A673 (cell line): Measurements from ENCODE around the gene NR2C2. TPM values are rescaled to one million over a fixed set of nuclear protein-coding genes. Genes with fewer than 3 reads are reported as not detected.

Experiments used
- BruUV-seq: library from RNA; stranded (reverse); fragments of 400-500 nt; replicated peaks from 2 replicates; lab custom pipeline; 2021; lab: Mats Ljungman, UMichigan
- CTCF ChIA-PET: fragments of 300-600 bp; sonication (Branson Sonifier 250); formaldehyde crosslinking; loops from one replicate; lab custom pipeline; 2022; ENCODE audit warnings: antibody characterized with exemption; lab: Charles Lee
- POLR2A ChIA-PET: fragments of 300-600 bp; sonication (Branson Sonifier 250); formaldehyde crosslinking; loops from one replicate; lab custom pipeline; 2022; ENCODE audit warnings: antibody characterized with exemption; ENCODE audit not compliant: low non-redundant PET; lab: Charles Lee
- DNase-seq: peaks from one replicate; pipeline ENCODE4 v3.0.0-alpha.2; 2015; ENCODE audit warnings: low spot score
- H3K27ac ChIP-seq: fragments of 200-600 bp; sonication (generic); 2 replicates; pipeline ENCODE4 v1.5.1; 2016; ENCODE audit warnings: mixed run types, low read depth, mild to moderate bottlenecking, mixed read lengths, antibody characterized with exemption, low read length; ENCODE audit not compliant: poor library complexity, severe bottlenecking
- H3K27me3 ChIP-seq: fragments of 200-600 bp; sonication (generic); replicated peaks from 2 replicates; pipeline ENCODE4 v1.6.1; 2017; ENCODE audit warnings: mixed run types, low read depth, mild to moderate bottlenecking, mixed read lengths, antibody characterized with exemption, low read length; ENCODE audit not compliant: insufficient read depth, poor library complexity
- H3K36me3 ChIP-seq: fragments of 200-600 bp; sonication (generic); 2 replicates; pipeline ENCODE4 v1.6.1; 2016; ENCODE audit warnings: mixed run types, mild to moderate bottlenecking, mixed read lengths, antibody characterized with exemption, low read length; ENCODE audit not compliant: insufficient read depth, poor library complexity, severe bottlenecking
- H3K4me1 ChIP-seq: fragments of 200-600 bp; sonication (generic); 2 replicates; pipeline ENCODE4 v1.6.1; 2017; ENCODE audit warnings: mixed run types, mild to moderate bottlenecking, mixed read lengths, antibody characterized with exemption, low read length; ENCODE audit not compliant: insufficient read depth, poor library complexity, severe bottlenecking
- H3K4me3 ChIP-seq: fragments of 200-600 bp; sonication (generic); 2 replicates; pipeline ENCODE4 v1.5.1; 2016; ENCODE audit warnings: low read depth, mixed run types, mild to moderate bottlenecking, mixed read lengths, low read length; ENCODE audit not compliant: poor library complexity, severe bottlenecking
- H3K9me3 ChIP-seq: fragments of 200-600 bp; sonication (generic); 2 replicates; pipeline ENCODE4 v1.6.1; 2016; ENCODE audit warnings: mixed run types, low read depth, mild to moderate bottlenecking, mixed read lengths, antibody characterized with exemption, low read length; ENCODE audit not compliant: poor library complexity, severe bottlenecking
- CTCF ChIP-seq: fragments of 300-800, 200-600 bp; sonication (generic); conservative IDR thresholded peaks from 2 replicates; pipeline ENCODE4 v1.5.1; 2017; ENCODE audit warnings: low read depth, mild to moderate bottlenecking, antibody characterized with exemption, low read length, moderate library complexity, mixed read lengths
- EZH2 ChIP-seq: fragments of 200-600 bp; sonication (generic); IDR thresholded peaks from 2 replicates; pipeline ENCODE4 v1.6.1; 2017; ENCODE audit warnings: borderline replicate concordance, low read depth, mild to moderate bottlenecking, mixed read lengths, antibody characterized with exemption, low read length; ENCODE audit not compliant: poor library complexity, severe bottlenecking
- intact Hi-C: fragments of 100-400 bp; cut with micrococcal nuclease; formaldehyde crosslinking; loops from one replicate; pipeline ENCODE4 v1.10.0; 2022; ENCODE audit not compliant: unreplicated experiment
- total RNA-seq: library from RNA; stranded (reverse); gene quantifications from 2 replicates; pipeline ENCODE4 v1.2.3, GENCODE V29; 2021

NR2C2 gene
- total RNA-seq, 1 experiment from 2014 or later = 56.5 TPM

GRCh38 chr3:14988988-14989394, 41.6 kb downstream of the NR2C2 start:
- no peak overlapping the region for H3K27ac ChIP-seq
- peaks cover 4% of the 10 kb centered on the region for H3K9me3 ChIP-seq
- ChIA-PET POLR2A (no interaction called here), CTCF (no interaction called here)
- TF ChIP-seq EZH2 = no peak
- TF ChIP-seq CTCF = no peak
- H3K4me1 ChIP-seq = peaks cover 14% of the 10 kb centered on the region
- H3K27me3 ChIP-seq = no peaks in the 10 kb centered on the region
- H3K4me3 ChIP-seq = no peak overlapping the region
- BruUV-seq = no TSS peak
- intact Hi-C loops = no loop called here
- no peaks in the 10 kb centered on the region for H3K36me3 ChIP-seq
- DNase-seq = no peak

- ChIA-PET CTCF (no interaction called here), POLR2A (no interaction called here)
- Histone ChIP-seq H3K36me3 (no peaks in the 10 kb centered on the region), H3K27me3 (no peaks in the 10 kb centered on the region), H3K27ac (no peak overlapping the region), H3K4me1 (peaks cover 14% of the 10 kb centered on the region), H3K9me3 (no peaks in the 10 kb centered on the region), H3K4me3 (no peak overlapping the region)
- TF ChIP-seq EZH2 = no peak
- no peak for TF ChIP-seq CTCF
- BruUV-seq = no TSS peak
- DNase-seq = no peak
- intact Hi-C loops = no loop called here
Observed at GRCh38 chr3:14989943-14990779, 42.8 kb downstream of the NR2C2 start.

GRCh38 chr3:14990780-14991148, 43.4 kb downstream of the NR2C2 start:
- H3K9me3 ChIP-seq = no peaks in the 10 kb centered on the region
- ChIA-PET POLR2A (no interaction called here), CTCF (no interaction called here)
- H3K36me3 ChIP-seq = no peaks in the 10 kb centered on the region
- TF ChIP-seq EZH2 (no peak), CTCF (no peak)
- peaks cover 14% of the 10 kb centered on the region for H3K4me1 ChIP-seq
- no peaks in the 10 kb centered on the region for H3K27me3 ChIP-seq
- no peak overlapping the region for H3K4me3 ChIP-seq
- H3K27ac ChIP-seq = no peak overlapping the region
- DNase-seq = no peak
- no TSS peak for BruUV-seq
- intact Hi-C loops = no loop called here
